NCI-H345 (cell line): ENCODE measurements around the gene KCNH5.
"Not testable (repeated sequence)": the region's sequence is repeated elsewhere in the genome, so short reads cannot be mapped to it uniquely, and the experiment has no call there.

Source experiments
- DNase-seq: peaks from one replicate; lab custom pipeline; 2025; lab: John Stamatoyannopoulos, UW

The KCNH5 gene

GRCh38 chr14:62882967-62883366 is 162.3 kb downstream of the KCNH5 start:
- no peak for DNase-seq

GRCh38 chr14:62866376-62866775 is 178.9 kb downstream of the KCNH5 start:
- DNase-seq: no peak

- DNase-seq: no peak
Observed at GRCh38 chr14:62864588-62864987, 180.7 kb downstream of the KCNH5 start.

- not testable (repeated sequence) for DNase-seq
Observed at GRCh38 chr14:62858011-62858410, 187.2 kb downstream of the KCNH5 start.

- DNase-seq: no peak
Observed at GRCh38 chr14:62854951-62855350, 190.3 kb downstream of the KCNH5 start.

GRCh38 chr14:62847168-62847567 is 198.1 kb downstream of the KCNH5 start:
- DNase-seq: no peak

GRCh38 chr14:62844546-62844945 is 200.7 kb downstream of the KCNH5 start:
- DNase-seq: no peak

- no peak for DNase-seq
Observed at GRCh38 chr14:62824086-62824485, 221.2 kb downstream of the KCNH5 start.

- no peak for DNase-seq
Observed at GRCh38 chr14:62819931-62820330, 225.3 kb downstream of the KCNH5 start.

GRCh38 chr14:62807636-62808035 is 237.6 kb downstream of the KCNH5 start:
- no peak for DNase-seq

GRCh38 chr14:62800577-62800976 is 244.7 kb downstream of the KCNH5 start:
- DNase-seq: peak; percentile 3

- DNase-seq: no peak
Observed at GRCh38 chr14:62796431-62796830, 248.8 kb downstream of the KCNH5 start.

GRCh38 chr14:62792578-62792977 is 252.7 kb downstream of the KCNH5 start:
- no peak for DNase-seq

GRCh38 chr14:62781328-62781727 is 263.9 kb downstream of the KCNH5 start:
- DNase-seq: not testable (repeated sequence)

GRCh38 chr14:62778852-62779251 is 266.4 kb downstream of the KCNH5 start:
- no peak for DNase-seq

- DNase-seq: no peak
Observed at GRCh38 chr14:62778310-62778709, 266.9 kb downstream of the KCNH5 start.

GRCh38 chr14:62777510-62777909 is 267.7 kb downstream of the KCNH5 start:
- DNase-seq: no peak

GRCh38 chr14:62776300-62776699 is 269.0 kb downstream of the KCNH5 start:
- no peak for DNase-seq

- no peak for DNase-seq
Observed at GRCh38 chr14:62768753-62769152, 276.5 kb downstream of the KCNH5 start.

- no peak for DNase-seq
Observed at GRCh38 chr14:62763951-62764350, 281.3 kb downstream of the KCNH5 start.

- no peak for DNase-seq
Observed at GRCh38 chr14:62759796-62760195, 285.5 kb downstream of the KCNH5 start.

- DNase-seq: not testable (repeated sequence)
Observed at GRCh38 chr14:62746881-62747280, 298.4 kb downstream of the KCNH5 start.

GRCh38 chr14:62745496-62745895 is 299.8 kb downstream of the KCNH5 start:
- no peak for DNase-seq

GRCh38 chr14:62743560-62743959 is 301.7 kb downstream of the KCNH5 start:
- no peak for DNase-seq

- no peak for DNase-seq
Observed at GRCh38 chr14:62743118-62743517, 302.1 kb downstream of the KCNH5 start.
